ENCODE data around the gene PYGM. TPM values are rescaled to one million over a fixed set of nuclear protein-coding genes. Genes with fewer than 3 reads are reported as not detected.

Gene PYGM
- total and polyA plus RNA-seq, 2 of the 8 experiments (the other 6 are each of a cell fraction or from before 2014, with no cell fraction given), result 9.6 to 10.0 TPM

DNA sequence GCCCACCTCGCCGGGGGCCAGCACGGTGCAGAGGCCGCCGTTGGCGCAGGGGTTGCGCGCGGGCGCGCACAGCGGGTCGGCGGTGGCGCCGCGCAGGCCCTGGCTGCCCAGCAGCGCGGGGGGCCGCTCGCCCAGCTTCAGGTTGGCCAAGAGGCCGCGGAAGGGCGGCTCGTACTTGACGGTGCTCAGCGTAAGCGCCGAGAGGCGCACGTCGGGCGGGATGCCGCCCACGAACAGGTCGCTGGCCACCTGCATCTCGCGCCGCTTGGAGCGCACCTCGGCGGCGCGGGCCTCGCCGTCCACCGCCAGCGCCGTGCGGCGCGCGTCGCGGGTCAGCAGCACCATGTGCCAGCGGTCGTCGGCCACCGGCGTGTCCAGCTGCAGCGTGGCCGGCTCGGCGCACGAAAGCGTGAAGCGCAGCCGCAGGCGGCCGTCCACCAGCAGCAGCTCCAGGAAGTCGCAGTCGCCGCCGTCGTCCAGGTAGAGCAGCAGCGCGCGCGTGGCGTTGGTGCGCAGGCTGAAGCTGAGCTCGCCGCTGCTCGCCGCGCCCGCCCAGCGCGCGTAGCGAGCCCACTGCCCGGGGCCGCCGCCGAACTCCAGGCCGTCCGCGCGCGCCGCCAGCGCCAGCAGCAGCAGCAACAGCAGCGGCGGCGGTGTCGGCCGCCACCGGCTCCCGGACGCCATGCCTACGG is 46.6 kb downstream of the PYGM start (continued):
- TF ChIP-seq SUZ12 (IDR thresholded peaks at IDR 0.05; ENCODE audit: low read length) (peak; percentile 92; the same call in 1 of the 2 replicates), MAFK (IDR thresholded peaks at IDR 0.05; ENCODE audit: low read depth, low read length) (no peak)
